Ishikawa (cell line): ENCODE results near the gene CBLL1.

Source experiments
- CEBPB ChIP-seq: IDR thresholded peaks from 2 replicates; pipeline ENCODE4 v1.6.1; 2012
- CREB1 ChIP-seq: IDR thresholded peaks from 2 replicates; pipeline ENCODE4 v1.6.1; 2012; ENCODE audit warnings: low read depth
- EGR1 ChIP-seq: IDR thresholded peaks from 2 replicates; pipeline ENCODE4 v1.6.1; 2012
- EP300 ChIP-seq: IDR thresholded peaks from 2 replicates; pipeline ENCODE4 v1.6.1; 2012; ENCODE audit warnings: borderline replicate concordance
- FOXM1 ChIP-seq: IDR thresholded peaks from 2 replicates; pipeline ENCODE4 v1.6.1; 2012; ENCODE audit warnings: low read depth, borderline replicate concordance
- MAX ChIP-seq: IDR thresholded peaks from 2 replicates; pipeline ENCODE4 v1.6.1; 2012
- NFIC ChIP-seq: IDR thresholded peaks from 2 replicates; pipeline ENCODE4 v1.6.1; 2012
- RAD21 ChIP-seq: IDR thresholded peaks from 2 replicates; pipeline ENCODE4 v1.6.1; 2012; ENCODE audit warnings: low read depth
- REST ChIP-seq: IDR thresholded peaks from 2 replicates; pipeline ENCODE4 v1.6.1; 2012; ENCODE audit warnings: low read depth, mild to moderate bottlenecking
- TAF1 ChIP-seq: IDR thresholded peaks from 2 replicates; pipeline ENCODE4 v1.6.1; 2012; ENCODE audit warnings: low read depth, mild to moderate bottlenecking
- TCF12 ChIP-seq: IDR thresholded peaks from 2 replicates; pipeline ENCODE4 v1.6.1; 2012; ENCODE audit warnings: low read depth
- TEAD4 ChIP-seq: IDR thresholded peaks from 2 replicates; pipeline ENCODE4 v1.6.1; 2012
- USF1 ChIP-seq: IDR thresholded peaks from 2 replicates; pipeline ENCODE4 v1.6.1; 2012
- YY1 ChIP-seq: IDR thresholded peaks from 2 replicates; pipeline ENCODE4 v1.6.1; 2012; ENCODE audit warnings: low read depth
- ZBTB7A ChIP-seq: IDR thresholded peaks from 2 replicates; pipeline ENCODE4 v1.6.1; 2012; ENCODE audit warnings: low read depth

The CBLL1 gene

GRCh38 chr7:107712025-107712424 is 31.9 kb upstream of the CBLL1 start:
- TF ChIP-seq USF1 (no peak), EGR1 (no peak), FOXM1 (no peak), CEBPB (no peak), NFIC (no peak)

- no peak for TF ChIP-seq USF1
- no peak for TF ChIP-seq FOXM1
- no peak for TF ChIP-seq YY1
- TF ChIP-seq ZBTB7A = no peak
- TF ChIP-seq EGR1 = no peak
Measured at GRCh38 chr7:107712896-107713295, 31.0 kb upstream of the CBLL1 start.

- TF ChIP-seq TAF1 (no peak), RAD21 (no peak), TEAD4 (no peak), NFIC (no peak), CEBPB (no peak), YY1 (no peak), EP300 (no peak), REST (no peak), USF1 (no peak), FOXM1 (no peak), MAX (no peak), CREB1 (no peak), EGR1 (no peak), TCF12 (no peak)
Measured at GRCh38 chr7:107715531-107715930, 28.4 kb upstream of the CBLL1 start.

GRCh38 chr7:107718456-107719193 is 25.3 kb upstream of the CBLL1 start:
- TF ChIP-seq RAD21 (no peak), YY1 (no peak), FOXM1 (no peak), ZBTB7A (no peak), CEBPB (no peak), REST (no peak), USF1 (no peak), MAX (no peak), CREB1 (no peak), EP300 (no peak), NFIC (no peak), TCF12 (no peak), TAF1 (no peak), TEAD4 (no peak), EGR1 (no peak)

- TF ChIP-seq MAX = no peak
- no peak for TF ChIP-seq USF1
- TF ChIP-seq CEBPB = no peak
- TF ChIP-seq TAF1 = no peak
- TF ChIP-seq YY1 = no peak
- TF ChIP-seq REST = no peak
- TF ChIP-seq FOXM1 = no peak
- TF ChIP-seq EGR1 = no peak
- TF ChIP-seq CREB1 = no peak
- no peak for TF ChIP-seq RAD21
- no peak for TF ChIP-seq NFIC
- no peak for TF ChIP-seq EP300
- TF ChIP-seq TCF12 = no peak
- TF ChIP-seq TEAD4 = no peak
- TF ChIP-seq ZBTB7A = no peak
Measured at GRCh38 chr7:107721286-107721685, 22.7 kb upstream of the CBLL1 start.
